Fibroblast of the conjunctiva (primary cell): ENCODE data around the gene FRMPD3.
A peak's percentile ranks its signal among the peaks of the same experiment; 100 is the strongest.
"Not testable (repeated sequence)": the region's sequence is repeated elsewhere in the genome, so short reads cannot be mapped to it uniquely, and the experiment has no call there.

ENCODE experiments used
- DNase-seq: peaks from one replicate; pipeline ENCODE4 v3.0.0-alpha.2; 2010; ENCODE audit warnings: low read depth

The FRMPD3 gene

DNA sequence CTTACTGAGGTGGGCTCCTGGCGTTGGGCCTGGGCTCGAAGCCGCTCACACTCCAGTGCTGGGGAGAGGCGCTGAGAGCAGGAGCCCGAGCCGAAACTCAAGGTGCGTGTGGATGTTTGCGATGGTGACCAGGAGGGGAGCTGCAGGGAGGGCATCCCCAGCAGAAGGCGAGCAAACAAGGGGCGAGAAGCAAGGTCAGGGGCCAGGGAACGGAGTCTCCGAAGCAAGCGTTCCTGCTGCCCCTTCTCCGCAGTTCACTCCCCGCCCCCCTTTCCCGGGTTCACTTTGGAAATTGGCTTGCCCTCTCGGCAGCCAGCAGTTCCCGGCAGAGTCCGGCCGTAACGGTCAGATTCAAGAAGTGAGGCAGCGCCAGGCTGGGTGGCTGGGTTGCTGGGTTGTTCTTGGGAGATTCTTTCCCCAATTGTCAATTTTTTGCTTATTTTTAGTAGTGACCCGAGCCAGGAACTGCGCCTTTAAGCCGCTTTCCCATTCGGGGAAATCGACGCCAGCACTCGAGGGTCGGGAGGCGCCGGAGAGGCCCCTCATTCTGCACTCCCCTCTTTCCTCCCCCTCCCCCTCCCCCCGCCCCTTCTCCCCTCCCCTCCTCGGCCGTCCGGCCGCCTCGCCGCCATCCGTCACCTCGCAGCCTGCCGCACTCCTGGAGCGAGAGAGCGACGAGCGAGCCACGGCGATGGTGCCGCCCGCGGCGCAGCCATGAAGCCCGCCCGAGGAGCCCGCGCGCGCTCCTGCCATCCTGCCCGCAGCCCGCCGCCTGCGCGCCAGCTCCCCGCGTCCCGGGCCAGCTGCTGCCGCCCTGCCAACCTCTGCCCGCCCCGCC, at the start of gene FRMPD3:
Gene FRMPD3 (plus strand): TSS at position 655 of the 838 bp plus-strand sequence. CDS start 76,937 bp downstream, outside the sequence.
- DNase-seq, result no peak

DNA sequence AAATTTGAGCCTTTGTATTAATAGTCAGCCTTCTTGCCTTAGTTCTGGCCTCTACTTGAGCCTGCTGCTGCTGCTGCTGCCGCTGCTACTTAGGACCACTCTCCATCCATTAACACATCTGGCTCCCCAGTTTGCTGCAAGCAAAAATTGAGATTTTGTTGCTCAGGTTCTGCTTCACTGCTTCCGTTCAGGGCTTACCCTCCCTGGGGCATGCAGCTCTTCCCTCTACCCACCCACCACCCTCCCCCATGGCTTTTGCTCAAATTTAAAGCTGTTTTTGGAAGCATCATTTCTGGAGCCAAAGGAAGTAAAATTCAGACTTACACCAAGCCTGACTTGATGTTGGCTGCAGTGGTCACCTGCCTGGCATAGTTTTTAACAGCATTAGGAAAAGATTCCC, 28.9 kb upstream of the FRMPD3 start:
- DNase-seq, result no peak

DNA sequence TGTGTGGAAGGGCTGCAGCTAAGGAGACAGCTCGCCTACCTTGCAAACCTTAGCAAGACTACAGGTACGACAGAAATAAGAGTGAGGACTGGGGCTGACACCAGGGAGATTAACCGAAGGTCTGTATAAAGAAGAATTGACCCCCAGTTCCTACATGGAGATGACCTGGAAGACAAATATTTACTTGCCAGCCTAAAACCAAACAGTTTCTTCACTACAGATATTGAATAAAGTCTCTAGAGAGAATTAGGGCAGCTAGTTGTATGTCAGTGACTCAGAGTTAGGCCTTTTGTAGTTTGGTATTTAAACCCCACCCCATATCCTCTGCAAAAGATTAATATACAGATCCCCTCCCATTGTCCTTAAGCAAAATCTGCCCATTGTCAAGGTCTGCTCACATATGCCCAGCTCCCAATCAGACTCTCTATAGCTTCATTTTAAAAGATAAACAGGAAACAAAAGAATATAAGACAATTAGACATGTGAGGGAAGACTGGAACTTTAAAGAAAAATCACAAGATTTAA, 28.1 kb upstream of the FRMPD3 start:
- no peak for DNase-seq

DNA sequence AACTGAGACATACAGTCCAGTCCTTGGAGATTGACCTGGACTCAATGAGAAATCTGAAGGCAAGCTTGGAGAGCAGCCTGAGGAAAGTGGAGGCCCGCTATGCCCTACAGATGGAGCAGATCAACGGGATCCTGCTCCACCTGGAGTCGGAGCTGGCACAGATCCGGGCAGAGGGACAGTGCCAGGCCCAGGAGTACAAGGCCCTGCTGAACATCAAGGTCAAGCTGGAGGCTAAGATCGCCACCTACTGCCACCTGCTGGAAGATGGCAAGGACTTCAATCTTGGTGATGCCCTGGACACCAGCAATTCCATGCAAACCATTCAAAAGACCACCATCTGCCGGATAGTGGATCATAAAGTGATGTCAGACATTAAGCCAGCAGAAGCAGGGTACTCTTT, 20.4 kb upstream of the FRMPD3 start:
- peak; percentile 21 for DNase-seq

DNA sequence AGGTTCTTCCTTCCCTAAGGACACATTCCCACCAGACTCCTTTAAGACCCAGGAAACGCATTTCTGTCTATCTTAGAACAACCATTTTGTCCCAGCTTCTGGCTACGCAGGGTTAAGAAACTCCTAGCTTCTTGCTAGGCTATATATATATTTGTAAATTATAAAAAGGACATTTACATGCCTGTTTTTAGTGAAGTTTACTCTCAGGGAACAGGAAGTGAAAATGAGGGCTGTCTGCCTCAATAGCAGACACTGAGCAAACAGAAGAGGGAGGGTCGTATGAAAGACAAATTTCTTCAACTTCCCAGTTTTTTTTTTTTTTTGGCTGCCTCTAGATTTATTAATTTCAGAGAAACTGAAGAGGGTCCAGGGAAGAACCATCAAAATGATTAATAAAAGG, 9.3 kb upstream of the FRMPD3 start:
- DNase-seq, result no peak

DNA sequence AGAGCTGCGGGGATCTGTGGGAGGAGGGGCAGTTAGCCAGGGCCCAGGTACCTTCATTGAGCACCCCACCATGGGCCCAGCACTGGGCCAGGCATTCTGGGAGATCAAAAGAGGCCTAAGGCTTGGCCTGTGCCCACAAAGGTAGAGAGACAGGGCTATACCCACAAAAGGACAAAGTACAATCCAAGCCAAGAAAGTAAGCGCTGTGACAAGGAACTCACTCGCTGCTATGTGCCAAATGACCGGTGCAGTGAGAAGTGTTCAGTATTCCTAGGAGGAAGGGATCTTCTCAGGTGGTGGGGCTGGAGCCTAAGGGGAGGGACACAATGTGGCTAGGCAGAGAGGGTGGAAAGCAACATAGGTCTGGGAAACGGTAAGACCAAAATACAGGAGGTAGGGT, 8.8 kb upstream of the FRMPD3 start:
- no peak for DNase-seq

DNA sequence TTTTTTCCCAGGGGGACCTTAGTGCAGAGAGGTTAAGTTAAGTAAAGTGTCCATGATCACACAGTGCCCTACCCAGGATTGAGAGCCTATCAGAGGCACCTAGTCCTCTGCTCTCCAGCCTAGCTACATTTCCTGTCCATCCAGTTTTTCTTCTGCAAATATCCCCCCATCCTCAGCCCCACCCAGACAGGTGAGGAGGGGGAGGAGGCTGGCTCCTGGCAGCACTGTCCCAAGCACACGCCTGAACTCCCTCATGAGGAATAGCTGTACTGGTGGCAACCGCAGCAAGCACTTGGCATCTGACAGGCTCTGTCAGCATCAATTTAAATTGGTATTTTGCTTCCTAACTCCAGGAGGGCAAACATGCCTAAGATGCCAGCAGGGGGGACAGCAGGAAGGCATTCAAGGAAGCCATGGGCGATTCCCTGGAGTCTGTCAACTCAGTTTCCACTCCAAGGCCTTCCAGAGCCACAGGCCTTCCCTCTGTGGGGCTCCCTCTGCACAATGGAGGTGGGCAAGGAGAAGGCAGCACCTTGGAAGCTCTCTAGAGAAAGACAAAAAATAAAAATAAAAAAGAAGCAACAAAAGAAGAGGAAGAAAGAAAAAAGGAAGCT, 6.4 kb upstream of the FRMPD3 start:
- no peak for DNase-seq

DNA sequence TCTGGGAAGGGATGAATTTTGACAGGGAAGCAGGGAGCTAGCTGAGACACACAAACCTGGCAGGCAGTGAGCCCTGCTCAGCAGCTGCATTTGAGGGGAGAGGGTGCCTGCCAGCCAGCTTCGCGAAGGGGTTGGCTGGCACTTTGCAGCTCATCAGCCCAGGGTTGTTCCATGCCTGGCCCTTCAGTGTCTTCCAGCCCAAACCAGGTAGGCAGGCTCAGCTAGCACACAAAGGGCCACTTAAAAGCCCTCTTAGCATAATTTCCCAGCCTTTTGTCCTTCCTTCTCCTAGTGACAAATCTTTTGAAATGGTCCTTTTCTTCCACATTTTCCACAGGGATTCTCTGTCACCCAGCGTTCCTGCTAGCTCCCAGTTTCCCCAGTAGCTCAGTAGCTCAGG, 4.3 kb upstream of the FRMPD3 start:
- no peak for DNase-seq

DNA sequence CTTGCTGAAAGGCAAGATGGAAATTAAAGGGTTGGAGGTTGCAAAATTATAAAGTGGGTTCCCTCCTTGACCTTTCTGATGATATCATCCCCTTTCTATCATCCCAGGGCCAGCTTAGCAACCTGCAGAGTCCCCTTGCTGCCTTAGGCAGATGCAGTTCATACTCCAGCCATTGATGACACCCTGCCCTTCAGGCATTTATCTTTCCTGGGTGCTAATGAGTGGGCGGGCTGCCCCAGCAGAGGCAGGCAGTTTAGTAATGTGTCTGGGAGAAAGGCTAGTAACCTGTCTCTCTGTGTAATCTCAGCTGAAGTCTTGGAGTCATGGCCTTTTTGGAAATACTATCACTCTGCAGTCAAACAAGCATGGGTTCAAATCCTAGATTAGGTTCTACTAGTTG, 3.8 kb upstream of the FRMPD3 start:
- no peak for DNase-seq

DNA sequence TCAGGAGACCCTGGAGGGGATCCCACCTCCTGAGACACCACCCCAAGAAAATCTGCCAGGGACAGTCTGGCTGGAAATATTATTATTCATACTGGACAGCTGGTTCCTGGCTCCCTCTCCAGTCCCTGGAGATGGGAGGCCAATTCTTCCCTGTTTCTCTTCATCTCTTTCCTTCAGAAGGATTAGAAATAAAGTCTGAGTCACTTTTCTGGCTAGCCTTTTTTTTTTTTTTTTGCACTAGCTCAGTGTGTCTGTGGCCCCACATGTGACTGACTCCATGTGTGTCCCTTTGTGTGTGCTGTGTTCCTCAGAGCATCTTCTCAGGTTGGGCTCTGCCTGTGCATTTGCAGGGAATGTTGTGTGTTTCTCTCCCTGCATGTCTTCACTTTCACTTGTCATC, 1.8 kb upstream of the FRMPD3 start:
- no peak for DNase-seq

DNA sequence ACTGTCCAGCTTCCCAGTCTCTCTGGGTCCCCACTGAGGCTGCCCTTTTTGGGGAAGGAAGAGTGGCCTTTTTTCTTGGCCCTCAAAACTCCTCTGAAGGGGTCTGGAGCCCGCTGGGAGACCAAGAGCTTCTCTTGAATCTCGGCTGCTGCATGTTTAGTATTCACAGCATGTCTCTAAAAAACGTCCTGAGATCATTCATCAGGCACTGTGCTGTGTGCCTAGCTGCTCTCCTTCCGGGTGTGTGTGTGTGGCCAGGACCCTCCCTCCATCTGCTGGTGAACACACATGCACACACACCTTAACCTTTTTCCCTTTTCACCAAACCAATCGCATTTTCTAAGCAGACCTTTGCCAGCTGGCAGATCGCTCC, 841 bp upstream of the FRMPD3 start:
- no peak for DNase-seq

DNA sequence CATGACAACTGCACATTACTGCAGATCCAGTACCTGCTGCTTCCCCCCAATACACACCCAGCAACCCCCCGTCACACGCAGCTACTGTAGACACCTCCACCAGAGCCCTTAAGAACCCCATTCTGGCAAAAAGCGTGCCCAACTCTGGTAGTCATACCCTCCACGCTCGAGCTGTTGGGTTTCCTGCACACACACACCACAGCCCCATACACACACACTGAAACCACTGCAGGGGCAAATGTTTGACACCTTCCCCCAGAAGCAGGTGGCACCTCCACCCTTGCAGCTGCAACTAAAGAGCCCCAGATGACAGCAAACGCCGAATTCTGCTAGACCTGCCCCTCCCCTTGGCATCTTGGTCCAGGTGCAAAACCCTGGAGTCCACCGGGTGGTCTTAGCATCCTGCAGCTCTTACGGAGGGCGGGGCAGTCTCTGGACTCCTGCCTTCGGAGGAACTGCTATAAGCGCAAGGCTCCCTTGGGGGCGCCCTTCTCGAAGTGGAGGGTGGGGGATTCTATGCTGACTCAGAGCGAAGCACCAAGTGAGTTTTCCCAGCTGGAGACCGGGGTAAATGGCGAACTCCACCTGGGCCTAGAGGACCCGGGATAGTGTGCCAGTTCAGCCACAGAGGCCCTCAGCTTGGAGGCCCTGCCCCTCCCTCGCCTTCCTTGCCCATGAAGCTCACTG, 1.5 kb downstream of the FRMPD3 start:
- DNase-seq, result no peak

DNA sequence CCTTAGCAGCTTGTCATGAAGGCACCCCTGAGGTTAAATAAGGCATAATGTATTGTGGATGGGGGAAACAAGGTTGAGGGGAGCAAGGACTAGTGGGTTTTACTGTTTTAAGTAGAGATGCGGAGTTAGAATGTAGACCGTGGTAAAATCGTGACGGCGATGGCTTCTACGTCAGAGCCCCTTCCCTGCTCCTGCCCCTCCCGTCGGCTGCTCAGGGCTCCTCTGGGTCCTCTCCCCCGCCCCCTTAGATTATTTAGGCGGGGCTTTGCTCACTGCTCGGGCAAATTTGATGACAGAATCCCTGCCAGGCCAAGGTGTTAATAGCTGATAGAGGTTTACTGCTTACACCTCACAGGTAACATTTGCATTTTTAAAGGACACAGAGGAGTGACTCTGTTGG, 2.3 kb downstream of the FRMPD3 start:
- no peak for DNase-seq

DNA sequence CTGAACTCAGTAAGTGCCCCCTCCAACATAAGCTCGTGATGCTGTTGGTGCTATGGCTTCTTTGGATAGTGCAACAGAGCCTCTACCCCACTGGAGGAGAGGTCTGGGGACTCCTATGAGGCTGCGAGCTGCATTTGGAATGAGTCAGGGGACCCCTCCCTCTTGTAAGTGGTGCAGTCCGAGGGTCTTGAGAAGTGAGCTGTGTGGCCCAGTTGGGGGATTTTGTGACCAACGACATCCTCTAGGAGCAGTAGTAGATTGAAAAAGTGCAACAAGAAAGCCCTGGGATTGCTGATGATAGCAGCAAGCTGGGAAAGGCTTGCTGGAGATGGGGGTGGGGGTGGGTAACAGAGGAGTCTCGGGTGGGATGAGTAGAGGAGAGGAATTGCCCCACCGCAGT, 3.1 kb downstream of the FRMPD3 start:
- DNase-seq, result no peak

DNA sequence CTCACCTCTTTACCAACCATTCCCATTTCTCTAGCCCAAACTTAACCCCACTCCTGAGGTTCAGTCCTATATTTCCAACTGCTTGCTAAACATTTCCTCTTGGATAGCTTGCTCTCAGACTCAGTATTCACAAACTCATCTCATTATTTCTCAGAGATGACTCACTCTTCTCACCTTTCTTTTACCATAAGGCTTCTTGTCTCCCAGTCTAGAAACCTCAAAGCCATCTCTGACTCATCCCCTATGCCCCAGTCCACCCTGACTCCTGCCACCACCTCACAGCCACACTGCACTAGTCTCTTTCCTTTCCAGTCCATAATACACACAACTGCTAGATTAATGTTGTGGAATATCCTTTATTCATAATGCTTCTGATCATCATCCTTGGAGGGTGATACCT, 4.8 kb downstream of the FRMPD3 start:
- DNase-seq, result no peak

DNA sequence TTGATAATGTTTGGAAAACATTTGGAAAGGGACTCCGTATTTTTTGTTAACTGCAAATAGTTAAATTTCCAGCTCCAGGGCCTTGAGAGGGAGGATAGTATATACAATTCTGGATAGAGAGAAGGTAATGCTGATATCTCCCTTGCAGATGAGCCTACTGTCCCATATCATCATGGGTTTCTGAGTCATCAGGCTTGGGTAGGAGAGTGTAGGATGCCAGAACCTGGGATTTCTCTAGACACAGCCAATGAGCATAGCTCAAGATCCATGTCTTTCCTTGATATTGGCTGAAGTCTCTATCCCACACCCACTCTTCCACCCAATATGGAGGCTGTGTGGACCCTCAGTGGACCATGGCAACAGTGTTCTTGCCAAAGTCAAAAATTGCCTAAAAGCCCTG, 7.8 kb downstream of the FRMPD3 start:
- no peak for DNase-seq

DNA sequence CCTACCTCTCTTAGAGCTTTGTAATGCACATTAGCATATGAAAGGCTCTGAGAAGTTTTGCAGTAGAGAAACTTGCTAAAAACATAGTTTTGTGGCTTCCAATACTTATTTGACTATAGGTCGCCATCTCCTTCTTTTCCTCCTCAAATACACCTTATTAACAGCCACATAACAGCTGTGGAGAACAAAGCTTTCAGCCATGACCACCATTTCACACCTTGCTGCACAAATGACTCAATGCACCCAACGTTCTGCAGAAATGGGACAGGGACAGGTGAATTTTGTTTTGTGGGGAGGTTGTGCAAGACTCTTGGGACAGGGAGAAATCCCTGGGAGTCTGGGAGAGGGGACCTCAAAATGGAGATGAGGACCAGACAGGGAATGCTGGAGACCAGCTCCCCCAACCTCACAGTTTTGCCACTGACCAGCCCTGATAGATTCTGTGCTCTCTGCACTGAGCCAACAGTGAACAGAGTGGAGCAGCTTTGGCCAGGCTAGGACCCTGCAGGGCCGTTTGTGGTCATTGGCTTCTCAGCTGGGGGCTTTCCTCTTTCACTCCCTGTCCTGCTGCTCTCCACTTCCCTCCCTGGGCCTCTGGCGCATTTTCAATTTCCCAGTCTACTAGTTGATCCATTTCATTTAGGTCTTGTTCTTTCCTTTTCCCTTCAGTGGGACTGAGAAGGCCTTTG, 16.6 kb downstream of the FRMPD3 start:
- no peak for DNase-seq

DNA sequence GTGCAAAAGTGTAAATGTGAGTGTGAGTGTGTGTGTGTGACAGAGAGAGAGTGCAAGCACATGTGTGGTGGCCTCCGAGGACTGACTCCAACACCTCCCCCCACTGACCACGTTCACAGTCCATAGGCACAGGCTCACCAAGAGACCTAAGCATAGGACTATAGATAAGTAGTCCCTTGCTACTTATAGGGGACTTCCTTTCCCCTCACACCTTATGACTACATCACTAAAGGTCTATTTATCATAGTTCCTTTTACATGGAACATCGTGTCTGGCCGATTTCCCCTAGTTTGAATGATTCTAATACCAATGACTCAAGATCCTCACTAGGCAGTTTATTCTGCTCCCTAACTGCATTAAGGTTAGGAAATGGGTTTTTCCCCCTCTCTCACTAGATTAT, 17.8 kb downstream of the FRMPD3 start:
- no peak for DNase-seq

DNA sequence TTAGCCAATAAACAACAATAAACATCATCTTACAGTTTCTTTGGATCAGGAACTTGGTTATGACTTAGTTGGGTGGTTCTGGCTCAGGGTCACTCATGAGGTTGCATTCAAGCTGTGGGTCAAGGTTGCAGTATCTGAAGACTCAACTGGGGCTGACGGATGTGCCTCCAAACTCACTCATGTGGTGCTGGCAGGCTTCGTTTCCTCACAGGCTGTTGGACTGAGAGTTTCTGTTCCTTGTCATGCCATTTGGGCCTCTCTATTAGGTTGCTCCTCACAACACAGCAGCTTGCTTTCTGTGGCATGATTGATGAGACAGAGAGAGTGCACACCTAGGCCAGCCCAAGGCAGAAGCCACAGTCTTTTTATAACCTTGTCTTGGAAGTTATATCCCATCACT, 20.7 kb downstream of the FRMPD3 start:
- DNase-seq, result no peak

DNA sequence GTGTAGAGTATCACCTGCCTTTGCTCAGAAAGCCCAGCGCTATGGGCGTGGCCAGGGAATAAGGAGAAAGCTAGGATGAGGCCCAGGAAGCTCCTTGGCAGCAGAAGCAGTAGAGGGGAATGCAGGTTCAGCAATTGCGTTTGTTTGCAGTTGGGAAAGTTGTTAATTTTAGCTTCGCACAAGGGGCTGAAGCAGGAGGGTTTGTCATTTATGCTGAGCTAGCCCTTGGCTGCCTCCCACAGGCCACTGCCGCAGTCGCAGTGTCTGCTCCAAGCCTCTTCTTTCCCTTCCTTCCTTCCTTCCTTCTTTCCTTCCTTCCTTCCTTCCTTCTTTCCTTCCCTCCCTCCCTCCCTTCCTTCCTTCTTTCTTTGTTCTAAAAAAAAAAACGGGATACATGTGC, 21.5 kb downstream of the FRMPD3 start:
- DNase-seq, result no peak

DNA sequence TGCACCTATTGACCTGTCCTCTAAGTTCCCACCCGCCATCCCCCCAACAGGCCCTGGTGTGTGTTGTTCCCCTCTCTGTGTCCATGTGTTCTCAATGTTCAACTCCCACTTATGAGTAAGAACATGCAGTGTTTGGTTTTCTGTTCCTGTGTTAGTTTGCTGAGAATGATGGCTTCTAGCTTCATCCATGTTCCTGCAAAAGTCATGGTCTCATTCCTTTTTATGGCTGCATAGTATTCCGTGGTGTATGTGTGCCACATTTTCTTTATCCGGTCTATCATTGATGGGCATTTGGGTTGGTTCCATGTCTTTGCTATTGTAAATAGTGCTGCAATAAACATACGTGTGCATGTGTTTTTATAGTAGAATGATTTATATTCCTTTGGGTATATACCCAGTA, 22.0 kb downstream of the FRMPD3 start:
- DNase-seq, result not testable (repeated sequence)

DNA sequence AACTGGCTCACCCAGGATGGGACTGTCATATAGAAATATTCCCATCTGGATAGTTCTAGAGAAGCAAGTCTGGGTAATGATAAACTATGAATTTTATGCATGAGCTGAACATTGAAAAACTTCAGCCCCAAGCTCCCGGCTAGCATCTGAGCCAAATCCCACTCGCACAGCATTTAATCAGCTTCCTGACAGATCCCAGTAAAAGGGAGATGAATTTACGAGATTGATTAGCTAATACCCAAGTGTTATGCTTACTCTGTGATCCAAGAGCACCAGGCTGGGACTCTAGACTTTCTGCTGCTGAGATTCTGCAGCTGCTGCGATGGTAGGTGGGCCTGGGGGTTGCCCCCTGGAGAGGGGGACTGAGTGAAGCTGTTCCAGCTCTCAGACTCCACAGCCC, 28.0 kb downstream of the FRMPD3 start:
- no peak for DNase-seq

DNA sequence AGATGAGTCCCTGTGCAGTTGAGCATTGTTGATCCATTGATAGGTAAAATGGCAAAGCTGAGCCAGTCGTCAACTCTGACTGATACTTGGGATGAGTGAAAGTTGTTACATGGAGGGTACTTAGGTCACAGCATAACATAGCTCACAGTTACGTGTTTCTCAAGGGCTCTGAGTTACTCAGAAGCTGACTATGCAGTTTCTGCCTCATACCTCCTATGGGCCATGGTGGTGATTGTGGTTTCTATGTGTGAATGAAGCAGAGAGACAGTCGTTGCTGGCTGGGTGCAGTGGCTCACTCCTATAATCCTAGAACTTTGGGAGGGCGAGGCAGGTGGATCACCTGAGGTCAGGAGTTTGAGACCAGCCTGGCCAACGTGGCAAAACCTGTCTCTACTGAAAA, 30.8 kb downstream of the FRMPD3 start:
- no peak for DNase-seq
